CD14-positive monocyte (primary cell): ENCODE results near the gene TMEM132C. TPM values are rescaled to one million over a fixed set of nuclear protein-coding genes. Genes with fewer than 3 reads are reported as not detected.

Experiments
- DNase-seq, 3 donors: peaks; one replicate each; pipeline ENCODE4 v3.0.0-alpha.2; 2011 to 2022
- H2AFZ ChIP-seq: 2 replicates; pipeline ENCODE4 v1.6.0; 2012; ENCODE audit warnings: mild to moderate bottlenecking, low read depth, low read length, inconsistent platforms; ENCODE audit not compliant: insufficient read depth, poor library complexity, severe bottlenecking
- H3K27ac ChIP-seq, 2 donors: 1 replicate in 1 of 2; 2 replicates in 1 of 2; pipeline ENCODE4 v1.5.1; 2012 to 2013; ENCODE audit warnings: low read length in 2 of 2, control low read depth in 1 of 2, inconsistent platforms in 1 of 2, low read depth in 1 of 2, mild to moderate bottlenecking in 1 of 2
- H3K27me3 ChIP-seq, 2 donors: one replicate each; pipeline versions ENCODE4 v1.6.0 to v1.6.1; 2011 to 2013; ENCODE audit warnings: low read length in 2 of 2; ENCODE audit not compliant: control insufficient read depth in 2 of 2, insufficient read depth in 2 of 2
- H3K36me3 ChIP-seq, 2 donors: replicated peaks in 1 of 2; 1 replicate in 1 of 2; 2 replicates in 1 of 2; pipeline versions ENCODE4 v1.5.1 to v1.6.1; 2012 to 2013; ENCODE audit warnings: low read length in 2 of 2, control low read depth in 1 of 2, inconsistent platforms in 1 of 2, mild to moderate bottlenecking in 1 of 2; ENCODE audit not compliant: insufficient read depth in 2 of 2, control insufficient read depth in 1 of 2
- H3K4me1 ChIP-seq, 2 donors: 1 replicate in 1 of 2; 2 replicates in 1 of 2; pipeline versions ENCODE4 v1.5.1 to v1.6.1; 2012 to 2013; ENCODE audit warnings: low read length in 2 of 2, control low read depth in 1 of 2, inconsistent platforms in 1 of 2, mild to moderate bottlenecking in 1 of 2, moderate library complexity in 1 of 2; ENCODE audit not compliant: insufficient read depth in 2 of 2, control insufficient read depth in 1 of 2
- H3K4me2 ChIP-seq: replicated peaks from 2 replicates; pipeline ENCODE3; 2012; ENCODE audit warnings: low read length, moderate library complexity, mild to moderate bottlenecking; ENCODE audit not compliant: poor library complexity, severe bottlenecking; ENCODE audit errors: extremely low read depth
- H3K4me3 ChIP-seq, 3 experiments: fragments of 200-600 bp in 1 of 3; sonication (generic) in 1 of 3; replicated peaks in 1 of 3; 1 replicate in 2 of 3; 2 replicates in 1 of 3; pipeline ENCODE4 v1.5.1; 2011 to 2013; ENCODE audit warnings: low read length in 3 of 3, mild to moderate bottlenecking in 3 of 3, control low read depth in 2 of 3, low read depth in 2 of 3, inconsistent platforms in 1 of 3, moderate library complexity in 1 of 3
- H3K79me2 ChIP-seq: 2 replicates; pipeline ENCODE4 v1.6.0; 2012; ENCODE audit warnings: mild to moderate bottlenecking, control low read depth, inconsistent platforms, low read length, moderate library complexity; ENCODE audit not compliant: insufficient read depth
- H3K9ac ChIP-seq: 2 replicates; pipeline ENCODE4 v1.6.0; 2017; ENCODE audit warnings: low read length, mild to moderate bottlenecking; ENCODE audit not compliant: insufficient read depth, poor library complexity, severe bottlenecking
- H3K9me3 ChIP-seq, 2 donors: replicated peaks in 1 of 2; 1 replicate in 1 of 2; 2 replicates in 1 of 2; pipeline versions ENCODE4 v1.5.1 to v1.6.1; 2012 to 2013; ENCODE audit warnings: low read length in 2 of 2, control low read depth in 1 of 2; ENCODE audit not compliant: control insufficient read depth in 1 of 2, insufficient read depth in 1 of 2
- H4K20me1 ChIP-seq: 2 replicates; pipeline ENCODE4 v1.6.0; 2012; ENCODE audit warnings: mild to moderate bottlenecking, low read length, control low read depth, moderate library complexity; ENCODE audit not compliant: insufficient read depth
- H3K27ac Mint-ChIP-seq, 7 donors: one replicate each; pipeline ENCODE4 v1.8.0; 2020; ENCODE audit warnings: mild to moderate bottlenecking in 7 of 7, mixed read lengths in 7 of 7, moderate library complexity in 6 of 7, inconsistent platforms in 2 of 7
- H3K27me3 Mint-ChIP-seq, 3 donors: one replicate each; pipeline ENCODE4 v1.8.0; 2021 to 2022; ENCODE audit warnings: low read depth in 3 of 3, mild to moderate bottlenecking in 3 of 3, mixed read lengths in 3 of 3, moderate library complexity in 3 of 3, inconsistent platforms in 1 of 3
- H3K36me3 Mint-ChIP-seq, 2 donors: one replicate each; pipeline ENCODE4 v1.8.0; 2020; ENCODE audit warnings: mixed read lengths in 2 of 2, inconsistent platforms in 1 of 2, mild to moderate bottlenecking in 1 of 2
- H3K4me1 Mint-ChIP-seq: one replicate; pipeline ENCODE4 v1.8.0; 2020; ENCODE audit warnings: mild to moderate bottlenecking, mixed read lengths
- H3K4me3 Mint-ChIP-seq, 2 donors: one replicate each; pipeline ENCODE4 v1.8.0; 2020; ENCODE audit warnings: mild to moderate bottlenecking in 2 of 2, mixed read lengths in 2 of 2, moderate library complexity in 1 of 2
- H3K9me3 Mint-ChIP-seq, 7 donors: one replicate each; pipeline ENCODE4 v1.8.0; 2020 to 2022; ENCODE audit warnings: mixed read lengths in 7 of 7, mild to moderate bottlenecking in 6 of 7, moderate library complexity in 6 of 7, inconsistent platforms in 2 of 7
- CTCF ChIP-seq: fragments of 200-600 bp; IDR thresholded peaks from one replicate; pipeline ENCODE4 v1.8.0; 2022; ENCODE audit warnings: antibody characterized with exemption, mild to moderate bottlenecking
- WGBS: methylation state at CpG from one replicate; pipeline ENCODE4 v1.1.5; 2013; ENCODE audit warnings: missing lambda C conversion rate; ENCODE audit not compliant: insufficient coverage; 5-methylcytosine and 5-hydroxymethylcytosine counted together
- intact Hi-C, 2 donors: fragments of 100-400 bp; cut with micrococcal nuclease; formaldehyde crosslinking; loops; one replicate each; pipeline versions ENCODE4 v1.15.0 to v1.15.1; 2023
- polyA plus RNA-seq, 3 donors: library from polyadenylated mRNA; depleted of rRNA in 1 of 3; unstranded in 2 of 3; stranded (reverse) in 1 of 3; fragments of 300-500 nt in 2 of 3; fragments of >200 nt in 1 of 3; fragmentation: Illumina TruSeq in 2 of 3; gene quantifications; 1 replicate in 2 of 3; 2 replicates in 1 of 3; pipeline ENCODE4 v1.2.3, GENCODE V29; 2012 to 2021

TMEM132C gene
- polyA plus RNA-seq, 3 donors = not detected

- Histone ChIP-seq H3K79me2 (no peaks in the 10 kb centered on the region), H3K27ac (no peak overlapping the region), H3K4me2 (no peak overlapping the region), H3K36me3 (no peaks in the 10 kb centered on the region), H3K27me3 (peaks cover 4 to 22% of the 10 kb centered on the region in 2 donors), H2AFZ (no peak overlapping the region), H4K20me1 (no peaks in the 10 kb centered on the region), H3K4me3 (no peak overlapping the region), H3K9ac (no peak overlapping the region), H3K9me3 (no peaks in the 10 kb centered on the region), H3K4me1 (no peaks in the 10 kb centered on the region)
- WGBS = 37% methylated on average over 3 of the region's 6 CpGs
- Mint-ChIP-seq H3K27ac (no peak overlapping the region), H3K27me3 (peaks cover 16 to 22% (median 17%) of the 10 kb centered on the region in 3 donors), H3K4me3 (no peak overlapping the region), H3K36me3 (no peaks in the 10 kb centered on the region), H3K9me3 (peaks cover 2 to 9% (median 5%) of the 10 kb centered on the region in 7 donors), H3K4me1 (peaks cover 2% of the 10 kb centered on the region)
- no peak for DNase-seq
- no peak for TF ChIP-seq CTCF
- intact Hi-C loops = no loop called here
These were observed 98.1 kb downstream of the TMEM132C start for GRCh38 chr12:128365032-128365431.

GRCh38 chr12:128365651-128366231, 98.8 kb downstream of the TMEM132C start:
- no peak overlapping the region for H2AFZ ChIP-seq
- Mint-ChIP-seq H3K36me3 (no peaks in the 10 kb centered on the region), H3K27ac (peak overlapping the region in 1 of 7 donors; percentile 16), H3K27me3 (peaks cover 16 to 22% (median 17%) of the 10 kb centered on the region in 3 donors), H3K4me1 (peaks cover 2% of the 10 kb centered on the region), H3K9me3 (peaks cover 2 to 9% (median 5%) of the 10 kb centered on the region in 7 donors), H3K4me3 (peak overlapping the region in 1 of 2 donors; percentile 40)
- H4K20me1 ChIP-seq = no peaks in the 10 kb centered on the region
- peaks cover 4 to 22% of the 10 kb centered on the region in 2 donors for H3K27me3 ChIP-seq
- H3K27ac ChIP-seq = no peak overlapping the region
- no peak overlapping the region for H3K9ac ChIP-seq
- H3K9me3 ChIP-seq = no peaks in the 10 kb centered on the region
- no peak for DNase-seq
- H3K4me2 ChIP-seq = no peak overlapping the region
- no peaks in the 10 kb centered on the region for H3K79me2 ChIP-seq
- H3K4me1 ChIP-seq = no peaks in the 10 kb centered on the region
- no peaks in the 10 kb centered on the region for H3K36me3 ChIP-seq
- no peak overlapping the region for H3K4me3 ChIP-seq
- TF ChIP-seq CTCF = no peak
- intact Hi-C loops = no loop called here
- WGBS = under 1% methylated on average over 23 of the region's 26 CpGs
